Testis (tissue), 3 donors: ENCODE data around the gene ITGB4. TPM values are rescaled to one million over a fixed set of nuclear protein-coding genes. Genes with fewer than 3 reads are reported as not detected.

Experiments
- DNase-seq: peaks from one replicate; pipeline ENCODE4 v3.0.0-alpha.2; 2019
- H3K27ac ChIP-seq, 2 donors: fragments of 200-600 bp; sonication (generic); one replicate each; pipeline ENCODE4 v1.5.1; 2019
- H3K27me3 ChIP-seq: fragments of 200-600 bp; sonication (generic); one replicate; pipeline ENCODE4 v1.5.1; 2019
- H3K36me3 ChIP-seq: fragments of 200-600 bp; sonication (generic); one replicate; pipeline ENCODE4 v1.5.1; 2017; ENCODE audit warnings: low read depth; ENCODE audit errors: missing control alignments
- H3K4me1 ChIP-seq: fragments of 200-600 bp; sonication (generic); one replicate; pipeline ENCODE4 v1.5.1; 2019
- H3K4me3 ChIP-seq, 2 donors: fragments of 200-600 bp; sonication (generic); one replicate each; pipeline ENCODE4 v1.5.1; 2017 to 2019
- H3K9me3 ChIP-seq: fragments of 200-600 bp; sonication (generic); one replicate; pipeline ENCODE4 v1.5.1; 2017
- CTCF ChIP-seq, 3 experiments: fragments of 450-650 bp in 2 of 3; fragments of 200-600 bp in 1 of 3; sonication (generic) in 1 of 3; IDR thresholded peaks; one replicate each; pipeline ENCODE4 v1.5.1; 2016 to 2019; ENCODE audit warnings: antibody characterized with exemption in 3 of 3, mild to moderate bottlenecking in 2 of 3, moderate library complexity in 1 of 3
- POLR2A ChIP-seq: fragments of 450-650 bp; IDR thresholded peaks from one replicate; pipeline ENCODE4 v1.6.1; 2017; ENCODE audit warnings: antibody characterized with exemption, mild to moderate bottlenecking, moderate library complexity
- WGBS, 2 donors: methylation state at CpG; one replicate each; pipeline ENCODE4 v1.1.5; 2018; 5-methylcytosine and 5-hydroxymethylcytosine counted together
- intact Hi-C: fragments of 100-400 bp; cut with DNase I; formaldehyde crosslinking; loops from one replicate; pipeline ENCODE4 v1.15.1; 2023; ENCODE audit warnings: low total_unique reads
- polyA plus RNA-seq: library from polyadenylated mRNA; stranded (reverse); fragments of 350-450 nt; fragmentation: Illumina TruSeq; extraction: RNeasy Lipid Tissue Mini Kit (QIAGEN cat#74804); gene quantifications from one replicate; pipeline ENCODE4 v1.2.3, GENCODE V29; 2014; ENCODE audit warnings: low read depth, low replicate concordance; ENCODE audit not compliant: insufficient read depth
- total RNA-seq, 2 donors: library from RNA; depleted of rRNA; stranded (reverse); fragments of >200 nt; gene quantifications; one replicate each; pipeline ENCODE4 v1.2.3, GENCODE V29; 2016

The ITGB4 gene
- total and polyA plus RNA-seq, 3 donors from 2014 or later = 7.6 to 16.4 (median 11.6) TPM

GRCh38 chr17:75737133-75737962 is 16.1 kb downstream of the ITGB4 start:
- intact Hi-C loops = no loop called here
- H3K27me3 ChIP-seq = no peaks in the 10 kb centered on the region
- H3K27ac ChIP-seq = no peak overlapping the region
- H3K9me3 ChIP-seq = no peaks in the 10 kb centered on the region
- no peak overlapping the region for H3K4me3 ChIP-seq
- TF ChIP-seq POLR2A (no peak), CTCF (IDR thresholded peaks at IDR 0.05) (no peak)
- no peak for DNase-seq
- no peaks in the 10 kb centered on the region for H3K36me3 ChIP-seq
- no peaks in the 10 kb centered on the region for H3K4me1 ChIP-seq
- WGBS, 2 donors = 79 to 94% methylated on average over 13 to 18 of the region's 20 CpGs

- no peak for TF ChIP-seq CTCF (IDR thresholded peaks at IDR 0.05)
- no peak for TF ChIP-seq POLR2A
- no peak overlapping the region for H3K4me3 ChIP-seq
- H3K9me3 ChIP-seq = no peaks in the 10 kb centered on the region
- H3K27me3 ChIP-seq = no peaks in the 10 kb centered on the region
- H3K27ac ChIP-seq = no peak overlapping the region
- no peaks in the 10 kb centered on the region for H3K36me3 ChIP-seq
- no peaks in the 10 kb centered on the region for H3K4me1 ChIP-seq
- 70 to 72% methylated on average over 13 to 14 of the region's 14 CpGs for WGBS, 2 donors
- intact Hi-C loops = no loop called here
- DNase-seq = no peak
Observed at GRCh38 chr17:75738218-75738802, 17.1 kb downstream of the ITGB4 start.

GRCh38 chr17:75739174-75739573 is 17.9 kb downstream of the ITGB4 start:
- 90 to 96% methylated on average over 7 of the region's 7 CpGs for WGBS, 2 donors
- H3K27ac ChIP-seq = no peak overlapping the region
- DNase-seq = no peak
- H3K27me3 ChIP-seq = no peaks in the 10 kb centered on the region
- H3K9me3 ChIP-seq = no peaks in the 10 kb centered on the region
- TF ChIP-seq CTCF (IDR thresholded peaks at IDR 0.05) (no peak), POLR2A (no peak)
- H3K36me3 ChIP-seq = no peaks in the 10 kb centered on the region
- no peak overlapping the region for H3K4me3 ChIP-seq
- intact Hi-C loops = no loop called here
- H3K4me1 ChIP-seq = no peaks in the 10 kb centered on the region

- intact Hi-C loops = no loop called here
- Histone ChIP-seq H3K4me3 (no peak overlapping the region), H3K4me1 (no peaks in the 10 kb centered on the region), H3K27ac (no peak overlapping the region), H3K9me3 (no peaks in the 10 kb centered on the region), H3K27me3 (no peaks in the 10 kb centered on the region), H3K36me3 (no peaks in the 10 kb centered on the region)
- no peak for DNase-seq
- 93 to 94% methylated on average over 13 of the region's 14 CpGs for WGBS, 2 donors
- TF ChIP-seq POLR2A (no peak), CTCF (IDR thresholded peaks at IDR 0.05) (no peak)
Observed at GRCh38 chr17:75739801-75740200, 18.5 kb downstream of the ITGB4 start.
